ENCODE measurements around the gene LAMB3.

The LAMB3 gene

GRCh38 chr1:209585197-209585596, 67.0 kb downstream of the LAMB3 start:
- no peak overlapping the region for H3K27ac ChIP-seq
- no peak for TF ChIP-seq ZFX (IDR thresholded peaks at IDR 0.05; ENCODE audit: borderline replicate concordance)
- no peak for TF ChIP-seq CTCF (IDR thresholded peaks at IDR 0.05)

- no peak overlapping the region for H3K27ac ChIP-seq
- TF ChIP-seq ZFX (IDR thresholded peaks at IDR 0.05; ENCODE audit: borderline replicate concordance) (no peak), CTCF (IDR thresholded peaks at IDR 0.05) (no peak)
Observed at GRCh38 chr1:209584231-209584672, 68.0 kb downstream of the LAMB3 start.

- H3K27ac ChIP-seq: no peak within 1 kb of the TSS
- TF ChIP-seq CTCF (IDR thresholded peaks at IDR 0.05) (no peak), ZFX (IDR thresholded peaks at IDR 0.05; ENCODE audit: borderline replicate concordance) (no peak)
Observed at GRCh38 chr1:209583408-209583807, 68.8 kb downstream of the LAMB3 start, which contains the start of gene CAMK1G. CAMK1G (plus strand) TSS chr1:209583714; CDS start chr1:209594984, 11,270 bp downstream.

GRCh38 chr1:209580577-209580976, 71.6 kb downstream of the LAMB3 start:
- H3K27ac ChIP-seq: no peak overlapping the region
- TF ChIP-seq ZFX (IDR thresholded peaks at IDR 0.05; ENCODE audit: borderline replicate concordance) (no peak), CTCF (IDR thresholded peaks at IDR 0.05) (no peak)

GRCh38 chr1:209577346-209577745, 74.9 kb downstream of the LAMB3 start:
- TF ChIP-seq ZFX (IDR thresholded peaks at IDR 0.05; ENCODE audit: borderline replicate concordance) (no peak), CTCF (IDR thresholded peaks at IDR 0.05) (no peak)
- H3K27ac ChIP-seq: no peak overlapping the region

GRCh38 chr1:209576392-209577197, 75.6 kb downstream of the LAMB3 start:
- H3K27ac ChIP-seq: no peak overlapping the region
- TF ChIP-seq ZFX (IDR thresholded peaks at IDR 0.05; ENCODE audit: borderline replicate concordance) (no peak), CTCF (IDR thresholded peaks at IDR 0.05) (peak; percentile 99)

- no peak overlapping the region for H3K27ac ChIP-seq
- TF ChIP-seq ZFX (IDR thresholded peaks at IDR 0.05; ENCODE audit: borderline replicate concordance): no peak
- no peak for TF ChIP-seq CTCF (IDR thresholded peaks at IDR 0.05)
Observed at GRCh38 chr1:209570743-209571142, 81.5 kb downstream of the LAMB3 start.

All from 22Rv1 (cell line).